H9 (cell line): ENCODE data around the gene KCNIP3. TPM values are rescaled to one million over a fixed set of nuclear protein-coding genes. Genes with fewer than 3 reads are reported as not detected.

Source experiments
- DNase-seq: peaks from one replicate; pipeline ENCODE4 v3.0.0-alpha.2; 2017
- H2AFZ ChIP-seq: one replicate; pipeline ENCODE4 v1.6.1; 2013; ENCODE audit warnings: mild to moderate bottlenecking, low read length, control low read depth, moderate library complexity
- H2AK5ac ChIP-seq: 2 replicates; pipeline ENCODE4 v1.6.1; 2013; ENCODE audit warnings: low read length, control low read depth, mixed read lengths; ENCODE audit not compliant: insufficient read length
- H2BK120ac ChIP-seq: one replicate; pipeline ENCODE4 v1.6.1; 2013; ENCODE audit warnings: low read depth, mild to moderate bottlenecking, low read length, control low read depth, inconsistent platforms; ENCODE audit not compliant: poor library complexity, severe bottlenecking
- H2BK12ac ChIP-seq: 2 replicates; pipeline ENCODE4 v1.6.1; 2013; ENCODE audit warnings: low read length, control low read depth, mixed read lengths, low read depth; ENCODE audit not compliant: insufficient read length
- H2BK15ac ChIP-seq: 2 replicates; pipeline ENCODE4 v1.6.1; 2013; ENCODE audit warnings: low read depth, low read length, control low read depth
- H2BK20ac ChIP-seq: one replicate; pipeline ENCODE4 v1.6.1; 2013; ENCODE audit warnings: low read depth, mild to moderate bottlenecking, low read length, control low read depth, inconsistent platforms; ENCODE audit not compliant: poor library complexity, severe bottlenecking
- H2BK5ac ChIP-seq: 2 replicates; pipeline ENCODE4 v1.6.1; 2013; ENCODE audit warnings: low read length, control low read depth, mixed read lengths; ENCODE audit not compliant: insufficient read length
- H3K14ac ChIP-seq: 2 replicates; pipeline ENCODE4 v1.6.1; 2013; ENCODE audit warnings: low read length, control low read depth; ENCODE audit not compliant: insufficient read depth
- H3K18ac ChIP-seq: 2 replicates; pipeline ENCODE4 v1.6.1; 2013; ENCODE audit warnings: low read depth, mild to moderate bottlenecking, mixed read lengths, low read length, control low read depth; ENCODE audit not compliant: insufficient read length
- H3K23ac ChIP-seq: 2 replicates; pipeline ENCODE4 v1.6.1; 2013; ENCODE audit warnings: low read length, control low read depth, mixed read lengths, low read depth; ENCODE audit not compliant: insufficient read length
- H3K23me2 ChIP-seq: 2 replicates; pipeline ENCODE4 v1.6.1; 2013; ENCODE audit warnings: low read depth, mild to moderate bottlenecking, mixed read lengths, low read length, control low read depth; ENCODE audit not compliant: insufficient read length, poor library complexity, severe bottlenecking
- H3K27ac ChIP-seq: 2 replicates; pipeline ENCODE4 v1.5.1; 2013; ENCODE audit warnings: low read length, control low read depth, mixed read lengths, low read depth; ENCODE audit not compliant: insufficient read length
- H3K27me3 ChIP-seq: 2 replicates; pipeline ENCODE4 v1.6.1; 2013; ENCODE audit warnings: low read length, control low read depth, inconsistent platforms; ENCODE audit not compliant: insufficient read depth
- H3K4ac ChIP-seq: 2 replicates; pipeline ENCODE4 v1.6.1; 2013; ENCODE audit warnings: low read depth, mild to moderate bottlenecking, control low read depth, inconsistent platforms, low read length, moderate library complexity
- H3K4me1 ChIP-seq: 2 replicates; pipeline ENCODE4 v1.6.1; 2013; ENCODE audit warnings: low read length, control low read depth, inconsistent platforms; ENCODE audit not compliant: insufficient read depth
- H3K4me2 ChIP-seq: 2 replicates; pipeline ENCODE4 v1.6.1; 2013; ENCODE audit warnings: low read length, control low read depth, mixed read lengths; ENCODE audit not compliant: insufficient read length, insufficient read depth
- H3K56ac ChIP-seq: 2 replicates; pipeline ENCODE4 v1.6.1; 2013; ENCODE audit warnings: low read depth, mild to moderate bottlenecking, mixed read lengths, low read length, control low read depth; ENCODE audit not compliant: insufficient read length
- H3K79me1 ChIP-seq: 2 replicates; pipeline ENCODE4 v1.6.1; 2013; ENCODE audit warnings: low read depth, mild to moderate bottlenecking, moderate library complexity, low read length, control low read depth, inconsistent platforms; ENCODE audit not compliant: insufficient read depth, poor library complexity, severe bottlenecking
- H3K79me2 ChIP-seq: 2 replicates; pipeline ENCODE4 v1.6.1; 2013; ENCODE audit warnings: low read length, control low read depth, inconsistent platforms; ENCODE audit not compliant: insufficient read depth
- H3K9ac ChIP-seq: 2 replicates; pipeline ENCODE4 v1.6.1; 2013; ENCODE audit warnings: low read length, control low read depth, mixed read lengths; ENCODE audit not compliant: insufficient read length; ENCODE audit errors: extremely low read depth
- H3K9me3 ChIP-seq: one replicate; pipeline ENCODE4 v1.6.1; 2013; ENCODE audit warnings: low read depth, low read length, inconsistent platforms; ENCODE audit not compliant: control insufficient read depth
- H3T11ph ChIP-seq: one replicate; pipeline ENCODE4 v1.6.1; 2013; ENCODE audit warnings: mild to moderate bottlenecking, low read length, control low read depth, inconsistent platforms
- H4K20me1 ChIP-seq: one replicate; pipeline ENCODE4 v1.6.1; 2013; ENCODE audit not compliant: control insufficient read depth, insufficient read length, insufficient read depth
- H4K5ac ChIP-seq: 2 replicates; pipeline ENCODE4 v1.6.1; 2013; ENCODE audit warnings: low read depth, mild to moderate bottlenecking, mixed read lengths, low read length, control low read depth; ENCODE audit not compliant: insufficient read length
- H4K8ac ChIP-seq: replicated peaks from 2 replicates; pipeline ENCODE4 v1.6.1; 2013; ENCODE audit warnings: low read length, control low read depth, mixed read lengths, low read depth; ENCODE audit not compliant: insufficient read length
- H4K91ac ChIP-seq: 2 replicates; pipeline ENCODE4 v1.6.1; 2013; ENCODE audit warnings: low read depth, mild to moderate bottlenecking, moderate library complexity, mixed read lengths, low read length, control low read depth; ENCODE audit not compliant: insufficient read length
- H3K27ac Mint-ChIP-seq, 3 experiments: 2 replicates in 2 of 3; 3 replicates in 1 of 3; pipeline ENCODE4 v1.8.0; 2020 to 2021; ENCODE audit warnings: mixed read lengths in 3 of 3, mild to moderate bottlenecking in 1 of 3, moderate library complexity in 1 of 3
- H3K27me3 Mint-ChIP-seq: 2 replicates; pipeline ENCODE4 v1.8.0; 2021; ENCODE audit warnings: low read depth, mild to moderate bottlenecking, moderate library complexity, mixed read lengths
- H3K36me3 Mint-ChIP-seq, 3 experiments: 2 replicates in 2 of 3; 3 replicates in 1 of 3; pipeline ENCODE4 v1.8.0; 2020 to 2021; ENCODE audit warnings: low read depth in 3 of 3, mixed read lengths in 3 of 3; ENCODE audit not compliant: insufficient read depth in 1 of 3
- H3K4me1 Mint-ChIP-seq, 2 experiments: 2 replicates each; pipeline ENCODE4 v1.8.0; 2020; ENCODE audit warnings: mixed read lengths in 2 of 2
- H3K4me3 Mint-ChIP-seq, 2 experiments: 2 replicates in 1 of 2; 3 replicates in 1 of 2; pipeline ENCODE4 v1.8.0; 2020 to 2021; ENCODE audit warnings: mild to moderate bottlenecking in 2 of 2, mixed read lengths in 2 of 2, moderate library complexity in 1 of 2
- H3K9me3 Mint-ChIP-seq, 2 experiments: 2 replicates in 1 of 2; 3 replicates in 1 of 2; pipeline ENCODE4 v1.8.0; 2020; ENCODE audit warnings: mild to moderate bottlenecking in 2 of 2, mixed read lengths in 2 of 2, moderate library complexity in 1 of 2
- CTCF ChIP-seq: fragments of 200-600 bp; sonication (generic); conservative IDR thresholded peaks from 3 replicates; pipeline ENCODE4 v1.8.0; 2021; ENCODE audit warnings: antibody characterized with exemption, mild to moderate bottlenecking
- total RNA-seq: library from RNA; stranded (reverse); gene quantifications from 2 replicates; pipeline ENCODE4 v1.2.1, GENCODE V29; 2021

Gene KCNIP3
- total RNA-seq, 1 experiment from 2014 or later = 1.5 TPM

GRCh38 chr2:95291222-95291621 is 5.9 kb upstream of the KCNIP3 start:
- H3K9ac ChIP-seq = no peak overlapping the region
- Mint-ChIP-seq H3K27ac (no peak overlapping the region), H3K27me3 (peaks cover 3% of the 10 kb centered on the region; the same call in 1 of the 2 replicates), H3K4me3 (no peak overlapping the region), H3K9me3 (peaks cover 22 to 23% of the 10 kb centered on the region in 2 experiments), H3K36me3 (peaks cover 11 to 15% (median 12%) of the 10 kb centered on the region in 3 experiments), H3K4me1 (peaks cover 6 to 11% of the 10 kb centered on the region in 2 experiments)
- no peak overlapping the region for H3K4me2 ChIP-seq
- H3K4ac ChIP-seq = no peak overlapping the region
- no peak overlapping the region for H4K5ac ChIP-seq
- H3T11ph ChIP-seq = no peak overlapping the region
- no peaks in the 10 kb centered on the region for H3K27me3 ChIP-seq
- DNase-seq = no peak
- H2BK12ac ChIP-seq = no peak overlapping the region
- H3K79me2 ChIP-seq = no peaks in the 10 kb centered on the region
- H3K56ac ChIP-seq = no peak overlapping the region
- H3K18ac ChIP-seq = no peak overlapping the region
- H3K4me1 ChIP-seq = no peaks in the 10 kb centered on the region
- H3K9me3 ChIP-seq = no peaks in the 10 kb centered on the region
- no peaks in the 10 kb centered on the region for H3K79me1 ChIP-seq
- no peak overlapping the region for H2AFZ ChIP-seq
- H2BK120ac ChIP-seq = no peak overlapping the region
- no peak overlapping the region for H4K91ac ChIP-seq
- no peak for TF ChIP-seq CTCF
- no peak overlapping the region for H2BK5ac ChIP-seq
- no peaks in the 10 kb centered on the region for H4K20me1 ChIP-seq
- H3K27ac ChIP-seq = no peak overlapping the region
- H2AK5ac ChIP-seq = no peak overlapping the region
- no peak overlapping the region for H2BK20ac ChIP-seq
- no peak overlapping the region for H2BK15ac ChIP-seq
- no peak overlapping the region for H4K8ac ChIP-seq
- H3K23me2 ChIP-seq = no peaks in the 10 kb centered on the region
- no peak overlapping the region for H3K14ac ChIP-seq
- H3K23ac ChIP-seq = no peak overlapping the region
